SK-N-MC (cell line): ENCODE measurements around the gene C12orf42.

Experiments used
- EZH2 ChIP-seq: fragments of 200-600 bp; sonication (generic); IDR thresholded peaks from one replicate; pipeline ENCODE4 v1.6.1; 2017; ENCODE audit warnings: antibody characterized with exemption
- FOXP2 ChIP-seq: optimal IDR thresholded peaks from 2 replicates; pipeline ENCODE3; 2011; ENCODE audit warnings: mild to moderate bottlenecking, moderate library complexity; ENCODE audit not compliant: insufficient read depth; ENCODE audit errors: extremely low read length, control extremely low read depth
- POLR2AphosphoS5 ChIP-seq: IDR thresholded peaks from 2 replicates; pipeline ENCODE4 v1.6.1; 2012; ENCODE audit warnings: mild to moderate bottlenecking, low read depth, low read length, borderline replicate concordance

- TF ChIP-seq POLR2AphosphoS5 (no peak), EZH2 (no peak), FOXP2 (no peak)
These were observed 207.8 kb downstream of the C12orf42 start for GRCh38 chr12:103288016-103288415.
